ENCODE data around the gene SLC44A1. TPM values are rescaled to one million over a fixed set of nuclear protein-coding genes. Genes with fewer than 3 reads are reported as not detected.
A peak's percentile ranks its signal among the peaks of the same experiment; 100 is the strongest.
"Not testable (repeated sequence)": the region's sequence is repeated elsewhere in the genome, so short reads cannot be mapped to it uniquely, and the experiment has no call there.

The SLC44A1 gene
- total and polyA plus RNA-seq, 10 of the 15 experiments (the other 5 are each of a cell fraction or from before 2014, with no cell fraction given) = 2.4 to 21.2 (median 12.4) TPM

DNA sequence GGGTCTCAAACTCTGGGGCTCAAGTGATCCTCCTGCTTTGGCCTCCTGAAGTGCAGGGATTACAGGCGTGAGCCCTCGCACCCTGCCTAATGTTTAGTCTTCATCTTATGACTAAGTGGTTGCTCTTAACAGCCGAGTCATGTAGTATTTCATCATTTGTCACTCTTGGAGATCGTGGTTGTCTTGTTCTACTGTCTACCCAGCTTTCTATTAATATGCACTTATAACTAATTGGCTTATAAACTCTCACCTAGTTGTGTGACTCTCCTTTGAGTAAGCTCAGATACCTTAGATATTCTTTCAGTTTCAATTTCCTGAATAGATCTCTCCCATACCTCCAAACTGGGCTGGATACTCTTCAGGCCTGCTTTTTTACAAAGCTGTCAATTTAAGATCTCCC lies 19.9 kb downstream of the SLC44A1 start:
- RAD21 ChIA-PET (ENCODE audit: unreplicated experiment) = interaction anchor here (0.7 to 1.6 kb wide), 3 partner anchors 11 to 43 kb away, joined by 3 to 6 read pairs (median 3); no protein-coding TSS in a partner anchor
- H4K20me1 ChIP-seq (ENCODE audit: control insufficient read depth, insufficient read depth) = no peaks in the 10 kb centered on the region
- ATAC-seq = peak; percentile 64
- DNase-seq (ENCODE audit: low read depth, low spot score) = no peak
- in situ Hi-C loops (cut with MboI) (no loop called here), intact Hi-C loops (cut with micrococcal nuclease; ENCODE audit: unreplicated experiment) (no loop called here)
- peak; percentile 27 for FAIRE-seq
- H3K4me1 ChIP-seq (ENCODE audit: control insufficient read depth, insufficient read depth, low read length) = peaks cover 18% of the 10 kb centered on the region
- H3K9ac ChIP-seq (ENCODE audit: control insufficient read depth, insufficient read depth, low read length) = no peak overlapping the region
- H3K9me3 ChIP-seq (replicated peaks; ENCODE audit: control insufficient read depth, insufficient read depth, low read length) = no peaks in the 10 kb centered on the region
- no TSS peak for BruUV-seq (replicated peaks)
- CTCF ChIA-PET = interaction anchor here (0.7 kb wide), 1 partner anchor 11 kb away, joined by 4 read pairs; no protein-coding TSS in a partner anchor
- no peaks in the 10 kb centered on the region for H3K27me3 ChIP-seq (replicated peaks in 1 of 2; ENCODE audit: control insufficient read depth in 2 of 2, insufficient read depth in 2 of 2, low read length in 1 of 2)
- TF ChIP-seq, protein P1, sequence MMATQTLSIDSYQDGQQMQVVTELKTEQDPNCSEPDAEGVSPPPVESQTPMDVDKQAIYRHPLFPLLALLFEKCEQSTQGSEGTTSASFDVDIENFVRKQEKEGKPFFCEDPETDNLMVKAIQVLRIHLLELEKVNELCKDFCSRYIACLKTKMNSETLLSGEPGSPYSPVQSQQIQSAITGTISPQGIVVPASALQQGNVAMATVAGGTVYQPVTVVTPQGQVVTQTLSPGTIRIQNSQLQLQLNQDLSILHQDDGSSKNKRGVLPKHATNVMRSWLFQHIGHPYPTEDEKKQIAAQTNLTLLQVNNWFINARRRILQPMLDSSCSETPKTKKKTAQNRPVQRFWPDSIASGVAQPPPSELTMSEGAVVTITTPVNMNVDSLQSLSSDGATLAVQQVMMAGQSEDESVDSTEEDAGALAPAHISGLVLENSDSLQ (IDR thresholded peaks at IDR 0.05) = peak; percentile 20; the same call in 1 of the 2 replicates
- TF ChIP-seq, protein P2, sequence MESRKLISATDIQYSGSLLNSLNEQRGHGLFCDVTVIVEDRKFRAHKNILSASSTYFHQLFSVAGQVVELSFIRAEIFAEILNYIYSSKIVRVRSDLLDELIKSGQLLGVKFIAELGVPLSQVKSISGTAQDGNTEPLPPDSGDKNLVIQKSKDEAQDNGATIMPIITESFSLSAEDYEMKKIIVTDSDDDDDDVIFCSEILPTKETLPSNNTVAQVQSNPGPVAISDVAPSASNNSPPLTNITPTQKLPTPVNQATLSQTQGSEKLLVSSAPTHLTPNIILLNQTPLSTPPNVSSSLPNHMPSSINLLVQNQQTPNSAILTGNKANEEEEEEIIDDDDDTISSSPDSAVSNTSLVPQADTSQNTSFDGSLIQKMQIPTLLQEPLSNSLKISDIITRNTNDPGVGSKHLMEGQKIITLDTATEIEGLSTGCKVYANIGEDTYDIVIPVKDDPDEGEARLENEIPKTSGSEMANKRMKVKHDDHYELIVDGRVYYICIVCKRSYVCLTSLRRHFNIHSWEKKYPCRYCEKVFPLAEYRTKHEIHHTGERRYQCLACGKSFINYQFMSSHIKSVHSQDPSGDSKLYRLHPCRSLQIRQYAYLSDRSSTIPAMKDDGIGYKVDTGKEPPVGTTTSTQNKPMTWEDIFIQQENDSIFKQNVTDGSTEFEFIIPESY (IDR thresholded peaks at IDR 0.05) = no peak
- TF ChIP-seq RAD51 (IDR thresholded peaks at IDR 0.05) (no peak), SP1 (IDR thresholded peaks at IDR 0.05; ENCODE audit: low read depth, low read length) (no peak)
- POLR2A ChIA-PET = interaction anchor here (0.6 to 1.1 kb wide), 2 partner anchors 12 to 77 kb away, joined by 3 to 5 read pairs; no protein-coding TSS in a partner anchor
- no peak overlapping the region for H3K4me2 ChIP-seq (ENCODE audit: control insufficient read depth, insufficient read depth)
- SMC1A ChIA-PET (ENCODE audit: uncharacterized antibody, unreplicated experiment) = interaction anchor here (2.7 to 2.8 kb wide), 2 partner anchors 10 to 44 kb away, joined by 5 to 12 read pairs; no protein-coding TSS in a partner anchor
- peak overlapping the region; percentile 10; the same call in 1 of the 2 replicates for H3K27ac ChIP-seq (ENCODE audit: control insufficient read depth, insufficient read depth)
- H3K4me3 ChIP-seq = no peak overlapping the region
- WGBS (ENCODE audit: insufficient coverage, insufficient replicate concordance, low lambda C conversion rate, missing lambda C conversion rate) = 71% methylated on average over 4 of the region's 4 CpGs
- no peaks in the 10 kb centered on the region for H3K36me3 ChIP-seq (ENCODE audit: control insufficient read depth in 2 of 2, insufficient read depth in 2 of 2, low read length in 1 of 2)
- no peaks in the 10 kb centered on the region; the same call in none of the 2 replicates for H3K79me2 ChIP-seq (ENCODE audit: control insufficient read depth, insufficient read depth, low read length)
- peak overlapping the region; percentile 15; the same call in 1 of the 2 replicates for H2AFZ ChIP-seq (ENCODE audit: control insufficient read depth, low read depth, low read length)

DNA sequence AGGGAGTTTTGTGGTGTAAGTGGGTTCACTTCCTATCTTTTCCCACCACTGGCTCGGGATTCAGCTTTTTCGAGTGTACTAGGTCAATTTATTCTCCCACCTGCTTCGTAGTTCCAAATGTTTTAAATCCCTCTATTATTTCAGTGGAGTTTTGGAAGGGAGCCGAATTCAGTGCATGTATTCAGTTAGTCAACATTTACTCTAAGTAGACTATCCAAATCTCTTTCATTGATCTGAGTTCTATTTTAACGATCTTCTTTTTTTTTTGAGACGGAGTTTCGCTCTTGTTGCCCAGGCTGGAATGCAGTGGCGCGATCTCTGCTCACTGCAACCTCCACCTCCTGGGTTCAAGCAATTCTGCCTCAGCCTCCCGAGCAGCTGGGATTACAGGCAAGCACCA lies 23.8 kb downstream of the SLC44A1 start:
- H3K27ac ChIP-seq (ENCODE audit: control insufficient read depth, insufficient read depth); ATAC-seq; H3K9ac ChIP-seq (ENCODE audit: control insufficient read depth, insufficient read depth, low read length); POLR2A ChIA-PET; H3K9me3 ChIP-seq (replicated peaks; ENCODE audit: control insufficient read depth, insufficient read depth, low read length); in situ Hi-C loops (cut with MboI); FAIRE-seq; intact Hi-C loops (cut with micrococcal nuclease; ENCODE audit: unreplicated experiment); H3K4me2 ChIP-seq (ENCODE audit: control insufficient read depth, insufficient read depth); DNase-seq (ENCODE audit: low read depth, low spot score); H3K36me3 ChIP-seq (ENCODE audit: control insufficient read depth in 2 of 2, insufficient read depth in 2 of 2, low read length in 1 of 2); BruUV-seq (replicated peaks); H3K4me3 ChIP-seq; H2AFZ ChIP-seq (ENCODE audit: control insufficient read depth, low read depth, low read length); H3K4me1 ChIP-seq (ENCODE audit: control insufficient read depth, insufficient read depth, low read length); H3K27me3 ChIP-seq (replicated peaks in 1 of 2; ENCODE audit: control insufficient read depth in 2 of 2, insufficient read depth in 2 of 2, low read length in 1 of 2); H3K79me2 ChIP-seq (ENCODE audit: control insufficient read depth, insufficient read depth, low read length); H4K20me1 ChIP-seq (ENCODE audit: control insufficient read depth, insufficient read depth); RAD21 ChIA-PET (ENCODE audit: unreplicated experiment); CTCF ChIA-PET: not testable (repeated sequence)
- SMC1A ChIA-PET (ENCODE audit: uncharacterized antibody, unreplicated experiment) = interaction anchor here (1.9 kb wide), 1 partner anchor 8 kb away, joined by 6 read pairs; no protein-coding TSS in a partner anchor
- 84% methylated on average over 10 of the region's 10 CpGs for WGBS (ENCODE audit: insufficient coverage, insufficient replicate concordance, low lambda C conversion rate, missing lambda C conversion rate)

All from GM12878 (cell line).